ENCODE measurements around the gene TSGA10IP.

Gene TSGA10IP

DNA sequence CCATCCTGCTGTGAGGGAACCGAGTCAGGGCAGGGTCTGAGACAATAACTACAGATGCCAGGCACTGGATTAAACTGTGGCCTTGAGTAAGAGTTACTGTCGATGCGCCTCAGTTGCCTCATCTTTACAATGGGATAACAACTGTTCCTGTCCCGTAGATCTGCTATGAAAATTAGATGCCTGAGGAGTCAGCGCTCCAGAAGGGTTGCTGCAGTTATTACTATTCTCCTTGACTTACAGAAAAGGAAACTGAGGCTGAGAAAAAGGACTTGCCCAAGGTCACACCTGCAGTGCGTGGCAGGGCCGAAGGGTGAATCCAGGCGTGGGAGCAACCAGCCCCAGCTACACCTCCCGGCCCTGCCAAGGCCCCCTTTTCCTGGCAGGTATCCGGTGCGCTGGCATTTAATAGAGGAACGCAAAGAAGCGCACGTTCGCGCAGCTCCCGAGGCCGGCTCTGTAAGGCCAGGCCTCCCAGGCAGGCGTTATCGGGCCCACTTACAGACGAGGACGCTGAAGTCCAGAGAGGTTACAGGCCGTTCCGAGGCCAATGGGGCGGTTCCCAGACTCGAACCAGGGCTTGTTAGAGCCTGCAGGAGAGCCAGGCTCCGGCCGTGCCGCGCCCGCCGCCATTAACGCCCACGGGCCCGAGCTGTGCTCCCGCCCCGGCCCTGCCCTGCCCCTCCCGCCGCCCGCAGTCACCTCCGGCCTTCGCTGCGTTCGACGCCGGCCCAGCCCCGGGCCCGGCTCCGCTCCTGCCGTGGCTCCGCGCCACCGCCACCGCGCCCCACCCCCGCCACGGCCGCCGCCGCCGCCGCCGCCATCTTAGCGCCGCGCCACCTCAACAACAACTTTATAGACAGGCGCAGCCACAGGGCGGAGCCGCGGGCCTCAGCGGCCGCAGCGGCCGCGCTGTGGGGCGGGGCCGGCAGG, 26.8 kb upstream of the TSGA10IP start, which contains the start of gene C11orf68:
Gene C11orf68, minus strand, starts transcription at position 852 of the 930 bp plus-strand sequence. Its CDS starts 31 bp downstream, at position 821.
- H3K27ac ChIP-seq: peak within 1 kb of the TSS; percentile 83
- TF ChIP-seq ZFX (IDR thresholded peaks at IDR 0.05; ENCODE audit: borderline replicate concordance): no peak
- no peak for TF ChIP-seq CTCF (IDR thresholded peaks at IDR 0.05)

DNA sequence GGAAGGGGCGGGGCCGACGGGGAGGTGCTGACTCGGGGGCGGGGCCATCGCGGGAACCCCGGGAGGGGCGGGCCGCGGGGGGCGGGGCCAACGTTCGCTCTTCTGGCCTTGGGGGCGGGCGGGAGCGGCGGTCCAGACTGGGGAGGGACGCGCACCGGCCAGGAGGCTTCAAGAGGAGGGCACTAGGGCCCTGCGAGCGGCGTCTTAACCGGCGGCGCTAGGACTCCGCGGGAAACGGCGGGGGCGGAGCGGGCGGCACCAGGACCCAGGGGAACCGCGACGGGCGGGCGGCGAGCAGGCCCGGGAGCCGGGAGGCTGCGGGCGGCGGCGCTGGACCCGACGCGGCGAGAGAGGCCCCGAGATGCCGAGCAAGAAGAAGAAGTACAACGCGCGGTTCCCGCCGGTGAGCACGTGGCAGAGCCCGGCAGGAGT, 26.1 kb upstream of the TSGA10IP start, which contains the start of gene DRAP1:
Gene DRAP1, plus strand, starts transcription at position 286 of the 432 bp plus-strand sequence. Its CDS starts 76 bp downstream, at position 362.
- H3K27ac ChIP-seq: peak within 1 kb of the TSS; percentile 83
- no peak for TF ChIP-seq CTCF (IDR thresholded peaks at IDR 0.05)
- TF ChIP-seq ZFX (IDR thresholded peaks at IDR 0.05; ENCODE audit: borderline replicate concordance): no peak

DNA sequence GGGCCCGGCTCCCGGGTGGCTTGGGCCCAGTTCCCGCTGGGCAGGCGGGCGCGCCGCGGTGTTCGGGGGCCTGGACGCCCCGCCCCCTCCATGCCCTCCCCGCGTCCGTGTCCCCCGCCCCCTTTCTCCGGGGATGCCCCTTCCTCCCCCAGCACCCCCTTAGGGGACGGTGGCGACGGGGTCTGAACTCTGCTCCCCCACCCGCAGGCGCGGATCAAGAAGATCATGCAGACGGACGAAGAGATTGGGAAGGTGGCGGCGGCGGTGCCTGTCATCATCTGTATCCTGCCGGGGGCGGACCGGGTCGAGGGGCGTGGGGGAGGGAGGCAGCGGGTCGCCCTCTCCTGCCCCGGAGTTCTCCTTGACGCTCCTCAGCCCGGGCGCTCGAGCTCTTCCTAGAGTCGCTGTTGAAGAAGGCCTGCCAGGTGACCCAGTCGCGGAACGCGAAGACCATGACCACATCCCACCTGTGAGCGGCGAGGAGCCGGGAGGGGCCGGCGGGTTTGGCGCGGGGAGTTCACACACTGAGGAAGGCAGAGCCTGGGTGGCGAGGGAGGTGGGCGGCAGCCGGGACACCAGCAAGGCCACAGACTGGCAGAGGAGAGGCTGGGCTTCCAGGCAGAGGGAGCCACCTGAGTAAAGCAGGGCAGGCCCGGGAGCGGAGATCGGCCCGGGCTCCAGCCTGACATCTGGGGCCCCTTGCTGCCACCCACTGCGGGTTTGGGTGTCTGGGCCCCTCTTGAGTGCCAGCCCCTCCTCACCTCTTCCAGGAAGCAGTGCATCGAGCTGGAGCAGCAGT, 25.5 kb upstream of the TSGA10IP start:
- peak overlapping the region; percentile 83 for H3K27ac ChIP-seq
- TF ChIP-seq ZFX (IDR thresholded peaks at IDR 0.05; ENCODE audit: borderline replicate concordance) (no peak), CTCF (IDR thresholded peaks at IDR 0.05) (no peak)

DNA sequence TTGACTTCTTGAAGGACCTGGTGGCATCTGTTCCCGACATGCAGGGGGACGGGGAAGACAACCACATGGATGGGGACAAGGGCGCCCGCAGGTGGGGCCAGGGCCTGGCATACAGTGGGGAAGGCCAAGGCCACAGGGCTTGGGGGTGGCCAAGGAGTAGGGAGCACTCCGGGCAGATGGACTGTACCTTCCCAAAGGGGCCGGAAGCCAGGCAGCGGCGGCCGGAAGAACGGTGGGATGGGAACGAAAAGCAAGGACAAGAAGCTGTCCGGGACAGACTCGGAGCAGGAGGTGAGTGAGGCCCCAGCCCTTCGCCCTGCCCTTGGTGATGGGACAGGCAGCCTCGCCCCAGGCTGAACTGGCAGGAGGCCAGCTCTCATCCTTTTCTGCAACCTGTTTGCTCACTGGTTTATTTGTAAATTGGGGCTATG, 24.9 kb upstream of the TSGA10IP start:
- peak overlapping the region; percentile 83 for H3K27ac ChIP-seq
- no peak for TF ChIP-seq CTCF (IDR thresholded peaks at IDR 0.05)
- TF ChIP-seq ZFX (IDR thresholded peaks at IDR 0.05; ENCODE audit: borderline replicate concordance): no peak

GRCh38 chr11:65921033-65921555, 24.2 kb upstream of the TSGA10IP start:
- no peak overlapping the region for H3K27ac ChIP-seq
- TF ChIP-seq ZFX (IDR thresholded peaks at IDR 0.05; ENCODE audit: borderline replicate concordance) (no peak), CTCF (IDR thresholded peaks at IDR 0.05) (no peak)

DNA sequence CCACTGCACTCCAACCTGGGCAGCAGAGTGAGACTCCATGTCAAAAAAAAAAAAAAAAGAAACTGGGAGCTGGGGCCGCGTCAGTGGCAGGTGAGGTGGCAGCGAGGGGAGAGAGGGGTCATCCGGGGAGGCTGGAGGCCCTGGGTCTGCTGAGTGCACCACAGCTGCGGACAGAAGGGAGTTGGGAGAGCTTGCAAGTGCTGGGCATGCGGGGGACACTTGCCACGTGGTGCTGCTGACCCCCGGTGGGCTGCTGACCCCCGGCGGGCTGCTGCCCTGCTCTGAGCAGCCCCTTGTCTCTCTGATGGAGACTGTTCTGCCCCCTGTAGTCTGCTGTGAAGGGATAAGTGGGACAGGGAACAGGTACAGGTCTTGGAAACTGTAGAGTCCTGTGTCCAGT, 23.4 kb upstream of the TSGA10IP start:
- TF ChIP-seq CTCF (IDR thresholded peaks at IDR 0.05): no peak
- TF ChIP-seq ZFX (IDR thresholded peaks at IDR 0.05; ENCODE audit: borderline replicate concordance): no peak
- H3K27ac ChIP-seq: no peak overlapping the region

Data from 22Rv1 (cell line).